NK-92 (cell line): ENCODE measurements around the gene G3BP2.
"Not testable (repeated sequence)": the region's sequence is repeated elsewhere in the genome, so short reads cannot be mapped to it uniquely, and the experiment has no call there.

Experiments used
- DNase-seq: peaks from one replicate; lab custom pipeline; 2025; ENCODE audit not compliant: unreplicated experiment; lab: John Stamatoyannopoulos, UW

Gene G3BP2

DNA sequence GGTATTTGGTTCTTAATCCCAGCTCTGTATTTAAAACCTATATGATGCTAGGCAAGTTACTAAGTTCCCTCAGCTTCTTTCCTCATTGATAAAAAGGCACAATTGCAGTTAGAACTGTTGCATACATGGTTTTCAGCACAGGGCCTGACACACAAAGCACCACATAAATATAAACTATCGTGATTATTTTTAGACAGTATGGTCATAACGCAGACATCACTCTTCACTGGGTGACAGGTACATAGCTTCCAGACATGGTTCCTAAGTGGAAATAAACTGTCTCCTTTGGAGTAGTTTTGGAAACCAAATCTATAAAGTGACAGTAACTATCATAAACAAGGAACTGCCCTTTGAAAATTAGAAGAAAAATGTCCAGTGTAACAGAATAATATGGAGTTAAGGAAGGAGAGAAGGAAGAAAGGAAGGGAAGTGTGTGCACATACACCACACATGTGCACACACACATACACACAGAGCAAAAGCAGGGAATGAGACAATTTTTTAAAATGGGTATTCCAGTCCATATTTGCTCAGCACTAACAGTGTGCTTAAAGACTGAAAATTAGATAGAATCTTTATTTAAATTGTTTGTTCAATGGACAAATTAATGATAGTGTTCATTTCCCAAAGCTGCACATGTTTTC is 12.5 kb upstream of the G3BP2 start:
- no peak for DNase-seq

DNA sequence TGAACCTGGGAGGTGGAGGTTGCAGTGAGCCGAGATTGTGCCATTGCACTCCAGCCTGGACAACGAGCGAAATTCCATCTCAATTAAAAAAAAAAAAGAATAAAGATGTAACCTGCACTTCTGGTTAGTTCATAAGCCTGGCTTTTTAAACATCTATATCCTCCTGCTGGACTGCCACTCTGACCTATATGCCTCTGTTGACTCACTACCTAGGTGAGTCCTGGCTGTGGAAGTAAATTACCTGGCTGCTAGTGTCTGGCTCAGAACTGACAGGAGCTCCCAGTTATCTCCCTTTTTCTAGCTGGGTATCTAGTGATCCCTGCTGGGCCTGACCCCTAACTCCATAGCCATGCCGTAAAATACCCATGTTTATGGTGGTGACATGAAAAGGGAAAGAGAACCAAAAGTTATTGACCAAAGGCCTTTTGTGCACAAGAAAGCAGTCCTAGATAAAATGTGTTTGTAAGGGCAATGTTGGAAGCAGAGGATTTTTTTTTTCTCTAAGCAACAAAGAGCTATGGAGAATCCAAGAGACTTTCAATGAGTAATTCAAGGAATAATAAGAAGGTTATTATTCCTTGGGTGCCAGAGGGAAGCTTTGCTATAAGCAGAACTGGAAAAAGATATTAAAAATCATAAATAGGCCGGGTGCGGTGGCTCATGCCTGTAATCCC is 10.4 kb upstream of the G3BP2 start:
- no peak for DNase-seq

DNA sequence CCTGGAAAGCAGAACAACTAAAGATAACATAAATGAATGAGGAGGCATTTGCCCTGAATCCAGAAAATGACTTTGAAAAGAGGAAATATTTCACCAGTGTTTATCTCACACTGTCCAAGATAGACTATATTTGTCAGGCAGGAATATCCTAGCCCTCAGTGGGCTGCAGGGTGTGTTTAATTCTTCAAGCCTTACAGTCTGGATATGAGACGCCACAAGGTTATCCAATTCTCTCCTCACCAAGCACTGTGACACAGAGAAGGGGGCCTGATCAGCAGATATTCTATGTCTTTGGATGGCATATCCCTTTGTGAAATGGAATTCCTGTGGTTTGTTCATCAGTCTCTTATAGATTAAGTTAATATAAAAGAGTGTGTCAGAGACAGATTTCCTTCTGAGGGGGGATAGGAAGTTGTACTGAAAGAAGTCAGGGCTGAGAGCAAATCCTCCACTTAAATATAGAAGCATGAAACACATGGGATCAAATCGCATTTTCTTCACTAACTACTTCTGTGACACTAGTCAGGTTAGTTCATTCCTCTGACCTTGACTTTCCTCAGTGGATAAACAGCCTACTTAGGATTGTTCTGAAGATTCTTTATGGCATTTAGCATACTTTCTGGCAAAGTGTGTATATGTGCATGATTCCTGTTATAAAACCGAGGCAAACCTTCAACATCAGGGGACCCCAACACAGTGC is 6.8 kb upstream of the G3BP2 start:
- DNase-seq = no peak

DNA sequence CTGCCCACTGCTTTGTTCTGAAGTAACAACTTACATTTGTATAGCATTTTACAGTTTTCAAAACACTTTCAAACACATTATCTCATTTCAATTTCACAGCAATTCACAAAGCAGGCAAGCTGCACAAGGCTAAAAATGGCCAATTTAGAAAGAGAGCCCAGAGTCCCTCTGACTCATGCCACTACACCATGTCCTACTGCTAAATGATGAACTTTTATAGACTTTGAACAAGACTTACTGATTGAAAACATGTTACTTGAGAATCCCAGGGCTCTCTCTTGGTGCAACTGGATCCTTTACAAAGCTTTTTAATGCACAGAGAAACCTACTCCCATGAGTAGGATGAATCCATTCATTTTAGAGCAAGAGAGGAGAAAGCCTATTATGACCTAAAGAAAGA is 5.8 kb upstream of the G3BP2 start:
- no peak for DNase-seq

DNA sequence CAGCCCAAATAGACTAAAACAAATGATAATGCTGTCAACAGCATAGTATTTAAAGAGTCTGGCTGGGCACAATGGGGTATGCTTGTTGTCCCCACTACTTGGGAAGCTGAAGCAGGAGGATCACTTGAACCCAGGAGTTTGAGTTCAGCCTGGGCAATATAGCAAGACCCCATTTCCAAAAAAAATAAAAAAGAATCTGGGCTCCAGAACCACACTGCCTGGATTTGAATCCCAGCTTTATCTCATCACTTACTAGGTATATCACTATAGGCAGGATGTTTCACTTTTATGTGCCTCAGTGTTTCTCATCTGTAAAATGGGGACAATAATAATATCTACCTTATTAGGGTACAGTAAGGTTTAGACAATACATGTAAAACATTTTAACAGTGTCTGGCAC is 5.3 kb upstream of the G3BP2 start:
- DNase-seq = no peak

DNA sequence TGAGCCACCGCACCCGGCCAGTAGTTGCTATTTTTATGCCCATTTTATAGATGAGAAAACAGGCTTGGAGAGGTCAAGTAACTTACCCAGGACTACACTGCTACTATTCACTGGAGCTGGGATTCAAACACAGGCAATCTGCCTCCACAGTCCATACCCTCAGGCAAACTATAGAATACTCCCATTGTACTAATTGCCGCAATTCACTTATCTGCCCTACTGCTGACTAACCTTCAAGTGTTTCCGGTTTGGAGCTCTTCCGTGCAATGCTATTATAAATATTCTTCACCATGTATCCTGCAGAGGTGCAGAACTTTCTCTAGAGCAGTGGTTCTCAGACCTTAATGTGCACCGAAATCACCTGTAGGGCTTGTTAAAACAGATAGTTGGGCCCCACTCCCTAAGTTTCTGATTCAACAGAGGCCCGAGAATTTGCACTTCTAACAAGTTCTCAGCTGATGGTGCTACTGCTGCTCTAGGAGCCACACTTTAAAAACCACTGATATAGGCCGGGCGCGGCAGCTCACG is 1.9 kb upstream of the G3BP2 start:
- no peak for DNase-seq

DNA sequence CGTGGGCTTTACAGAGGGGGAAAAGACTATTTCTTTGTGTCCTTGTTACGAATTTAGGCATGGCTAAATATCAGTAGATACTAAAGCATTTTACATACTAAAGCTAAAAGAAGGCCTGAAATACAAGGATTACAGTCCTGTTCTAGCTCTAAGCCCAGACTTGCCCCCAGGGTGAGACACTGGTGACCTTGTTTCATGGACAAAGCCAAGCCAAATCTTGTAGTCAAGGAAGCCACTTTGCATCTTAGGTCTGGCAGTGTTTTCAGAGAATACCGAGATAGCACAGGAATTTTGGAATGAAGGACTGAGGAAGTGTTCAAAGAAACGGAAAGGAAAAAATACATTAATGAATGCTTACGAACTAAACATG is 733 bp upstream of the G3BP2 start:
- no peak for DNase-seq

DNA sequence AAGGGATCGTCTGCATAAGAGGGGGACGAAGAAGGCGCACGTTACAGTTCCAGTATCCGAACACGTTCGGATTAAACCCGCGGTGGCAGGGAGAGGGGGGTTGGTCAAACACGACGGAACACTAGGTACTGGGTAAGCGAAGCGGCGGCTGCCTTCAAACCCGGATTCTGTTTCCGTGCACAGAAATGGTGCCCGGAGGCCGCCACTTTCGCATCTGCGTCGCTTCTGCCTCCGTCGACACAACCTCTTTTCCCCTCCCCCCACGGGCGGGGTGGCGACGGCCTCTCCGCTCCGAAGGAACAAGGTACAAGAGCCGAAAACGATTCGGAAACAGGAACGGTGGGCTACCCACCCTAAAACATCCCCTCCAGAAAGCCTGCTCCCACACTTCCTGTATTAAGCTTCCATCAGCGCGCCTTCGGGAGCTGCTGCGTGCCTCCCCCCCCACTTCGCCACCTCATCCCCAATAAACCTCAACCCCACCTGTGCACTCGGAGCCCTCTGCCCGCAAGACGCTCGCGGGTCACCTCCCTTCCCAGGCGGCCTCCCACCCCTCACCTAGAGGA is 667 bp downstream of the G3BP2 start:
- no peak for DNase-seq

DNA sequence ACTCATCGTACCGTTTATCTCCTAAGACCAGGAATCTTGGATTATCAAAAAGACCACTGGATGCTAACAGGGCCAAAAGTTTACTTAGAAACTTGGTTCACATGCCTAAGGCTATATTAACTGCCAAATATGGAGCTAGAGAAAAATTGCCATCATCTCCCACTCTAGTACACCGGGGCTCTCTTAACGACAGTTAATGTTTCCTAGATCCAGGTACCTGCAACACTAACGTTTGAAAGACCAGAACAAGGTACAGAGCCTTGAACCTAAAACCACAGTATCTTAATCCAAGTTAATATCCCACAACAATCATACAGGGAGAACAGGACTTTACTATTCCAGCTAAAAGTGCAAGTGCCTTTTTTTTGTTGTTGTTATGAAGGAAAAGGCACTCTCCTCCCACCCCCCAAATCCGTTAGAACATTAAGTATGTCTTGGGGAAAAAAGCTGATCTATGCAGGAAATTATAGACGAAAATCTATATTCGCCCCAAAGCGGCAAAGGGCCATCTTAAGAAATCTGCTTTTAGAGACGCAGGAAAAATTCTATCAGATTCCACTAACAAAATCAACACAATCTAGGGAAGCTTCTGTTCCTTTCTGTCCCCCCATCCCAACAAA is 1.3 kb downstream of the G3BP2 start:
- no peak for DNase-seq

DNA sequence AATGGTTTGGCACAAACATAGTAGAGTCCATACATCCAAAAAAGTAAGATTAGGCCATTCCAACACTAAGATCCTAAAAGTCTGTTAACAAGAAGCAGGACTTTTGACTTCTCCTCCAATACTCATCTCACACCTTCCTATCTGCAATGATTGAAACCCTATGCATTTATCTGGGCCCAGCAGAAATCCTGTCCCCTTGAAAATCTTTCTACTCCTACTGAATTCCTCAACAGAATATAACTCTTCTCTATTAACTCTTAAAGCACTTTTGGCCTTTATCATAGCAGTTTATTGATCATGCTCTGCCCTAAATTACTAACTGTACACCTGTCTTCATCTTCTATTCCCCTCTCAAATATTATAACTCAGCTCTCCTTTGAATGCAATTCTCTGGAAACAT is 4.6 kb downstream of the G3BP2 start:
- no peak for DNase-seq

DNA sequence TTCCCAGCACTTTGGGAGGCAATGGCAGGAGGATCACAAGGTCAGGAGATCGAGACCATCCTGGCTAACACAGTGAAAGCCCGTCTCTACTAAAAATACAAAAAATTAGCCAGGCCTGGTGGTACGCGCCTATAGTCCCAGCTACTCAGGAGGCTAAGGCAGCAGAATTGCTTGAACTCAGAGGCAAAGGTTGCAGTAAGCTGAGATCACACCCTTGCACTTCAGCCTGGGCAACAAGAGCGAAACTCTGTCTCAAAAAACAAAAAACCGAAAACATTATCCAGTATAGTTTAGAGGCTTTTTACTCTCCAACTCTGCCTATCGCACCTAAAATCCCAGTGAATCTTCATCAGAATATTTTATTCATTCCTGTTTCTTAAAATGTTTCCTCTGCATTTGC is 5.6 kb downstream of the G3BP2 start:
- DNase-seq = not testable (repeated sequence)

DNA sequence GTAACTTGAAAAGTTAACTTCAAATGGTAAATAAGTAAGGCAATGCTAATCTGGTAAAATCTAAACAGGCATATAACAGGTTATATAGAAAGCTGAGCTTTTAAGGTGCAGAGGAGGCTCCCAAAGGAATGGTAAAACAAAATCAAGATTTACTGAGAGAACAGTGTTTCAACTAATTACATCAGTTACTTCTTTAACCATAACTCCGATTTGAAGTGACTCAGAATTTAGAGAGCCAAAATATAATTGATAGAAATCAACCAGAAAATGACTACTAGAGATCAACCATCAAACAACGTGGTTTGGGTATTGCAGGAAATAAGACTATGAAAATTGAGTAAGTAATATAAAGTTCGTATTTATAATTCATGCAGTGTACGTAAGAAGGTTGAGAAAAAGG is 6.9 kb downstream of the G3BP2 start:
- no peak for DNase-seq

DNA sequence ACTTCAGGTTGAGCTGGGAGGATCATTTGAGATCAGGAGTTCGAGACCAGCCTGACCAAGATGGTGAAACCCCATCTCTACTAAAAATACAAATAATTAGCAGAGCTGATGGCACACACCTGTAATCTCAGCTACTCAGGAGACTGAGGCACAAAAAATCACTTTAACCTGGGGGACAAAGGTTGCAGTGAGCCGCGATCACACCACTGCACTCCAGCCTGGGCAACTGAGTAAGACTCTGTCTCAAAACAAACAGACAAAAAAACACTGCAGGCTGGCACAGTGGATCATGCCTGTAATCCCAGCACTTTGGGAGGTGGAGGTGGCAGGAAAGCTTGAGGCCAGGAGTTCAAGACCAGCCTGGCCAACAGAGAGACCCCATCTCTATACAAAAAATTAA is 8.6 kb downstream of the G3BP2 start:
- DNase-seq = not testable (repeated sequence)

DNA sequence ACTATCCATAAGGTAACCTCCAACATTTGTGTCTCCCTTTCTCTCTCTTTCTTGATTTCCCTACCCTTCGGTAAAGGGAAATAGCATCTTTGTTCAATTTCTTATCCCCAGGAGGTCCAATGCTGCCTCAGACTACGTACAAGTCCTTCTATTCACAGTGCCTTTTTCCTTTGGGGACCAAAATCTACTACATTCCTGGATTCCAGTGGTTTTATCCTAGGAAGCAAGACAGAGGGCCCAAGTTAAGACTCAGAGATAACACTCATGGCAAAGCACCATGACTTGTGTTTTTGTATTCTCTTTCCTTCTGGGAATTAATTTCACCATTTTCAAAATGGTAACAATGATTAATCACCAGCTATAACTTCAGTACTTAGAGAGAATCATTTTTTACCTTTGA is 10.6 kb downstream of the G3BP2 start:
- DNase-seq = no peak

DNA sequence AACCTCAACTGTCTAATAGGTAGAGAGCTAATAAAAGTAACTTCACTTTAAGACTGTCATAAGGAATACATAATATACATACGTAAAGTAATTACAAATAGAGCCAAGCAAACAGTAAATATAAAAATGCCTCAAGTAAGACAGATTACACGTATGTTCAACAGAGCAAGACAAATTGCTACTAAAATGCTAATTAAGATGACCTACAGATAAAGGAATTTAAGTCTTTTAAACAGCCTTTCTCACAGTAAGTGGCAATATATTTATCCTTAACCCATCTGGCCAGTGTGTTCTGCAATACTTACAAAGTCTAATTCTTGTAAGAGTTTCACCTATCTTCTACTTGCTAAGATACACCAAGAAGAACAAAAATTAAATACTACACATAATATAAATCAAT is 12.7 kb downstream of the G3BP2 start:
- no peak for DNase-seq

DNA sequence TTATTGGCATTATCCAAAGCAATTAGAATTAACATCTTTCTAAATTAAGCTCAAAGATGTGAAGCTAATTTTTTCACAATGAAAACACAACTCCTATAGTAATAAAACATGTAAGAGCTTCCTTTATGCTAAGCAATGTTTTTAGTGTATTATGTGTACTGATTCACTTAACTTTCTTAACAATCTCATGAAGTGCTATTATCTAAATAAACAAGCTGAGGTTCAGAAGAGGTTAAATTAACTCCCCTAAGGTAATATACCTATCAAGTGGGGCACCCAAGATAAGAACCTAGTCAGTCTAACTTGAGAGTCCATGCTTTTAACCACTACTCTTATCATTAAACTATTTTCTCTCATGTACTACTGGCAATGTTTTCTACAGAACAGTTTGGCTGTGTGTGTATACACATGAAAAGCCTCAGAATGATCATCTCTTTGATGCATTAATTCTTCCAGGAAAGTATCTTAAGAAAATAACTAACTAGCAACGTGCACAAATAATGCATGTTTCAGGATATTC is 13.6 kb downstream of the G3BP2 start:
- DNase-seq = no peak

DNA sequence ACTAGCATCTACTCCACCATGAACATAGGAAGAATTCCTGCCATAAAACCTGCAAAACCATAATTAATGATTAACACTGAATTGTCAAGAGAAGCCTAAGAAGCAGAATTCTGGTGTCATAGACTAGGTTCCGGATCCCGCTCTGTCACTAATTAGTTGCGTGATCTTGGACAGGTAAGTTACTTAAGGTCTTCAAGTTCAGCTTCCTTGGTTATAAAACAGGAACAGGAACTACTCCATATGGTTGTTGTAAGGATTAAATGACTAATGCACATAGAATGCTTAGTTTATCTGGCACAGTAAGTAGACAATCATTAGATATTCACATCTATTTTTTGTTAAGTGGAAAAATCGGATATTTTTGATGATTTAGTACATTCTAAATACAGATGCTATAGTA is 14.3 kb downstream of the G3BP2 start:
- no peak for DNase-seq

DNA sequence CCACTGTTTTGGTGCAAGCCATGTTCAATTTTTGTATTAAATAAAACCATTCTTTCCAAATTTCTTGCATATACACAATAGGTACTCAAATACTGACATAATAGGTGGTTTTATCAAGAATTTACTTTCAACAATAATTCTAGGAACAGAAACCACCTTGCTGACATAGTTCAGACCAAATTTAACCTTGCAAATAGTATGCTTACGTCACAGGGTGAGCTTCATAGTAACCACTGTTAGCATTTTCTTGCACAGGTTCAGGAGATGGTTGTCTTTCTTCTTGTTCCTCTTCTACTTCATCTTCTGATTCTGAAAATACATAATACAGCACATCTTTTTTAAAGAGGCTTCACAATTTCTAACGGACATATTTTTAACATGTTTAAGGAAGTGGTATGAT is 17.6 kb downstream of the G3BP2 start:
- no peak for DNase-seq

DNA sequence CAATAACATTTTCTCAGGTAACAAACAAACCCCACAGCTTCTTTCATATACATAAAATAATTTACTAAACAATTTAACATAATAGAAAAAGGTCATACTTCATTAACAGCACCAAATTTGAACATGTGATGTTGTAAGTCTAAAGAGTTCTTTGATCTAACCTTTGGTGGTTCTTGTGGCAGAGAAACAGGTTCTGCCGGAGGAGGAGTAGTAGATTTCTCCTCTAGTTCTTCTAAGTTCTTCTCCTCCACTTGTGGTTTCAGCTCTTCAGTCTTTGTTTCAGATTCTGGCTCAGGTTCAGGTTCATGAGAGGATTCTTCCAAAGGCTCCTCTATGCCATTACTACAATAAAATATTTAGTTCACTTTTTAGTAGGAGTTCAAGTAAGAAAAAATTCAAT is 18.3 kb downstream of the G3BP2 start:
- no peak for DNase-seq

DNA sequence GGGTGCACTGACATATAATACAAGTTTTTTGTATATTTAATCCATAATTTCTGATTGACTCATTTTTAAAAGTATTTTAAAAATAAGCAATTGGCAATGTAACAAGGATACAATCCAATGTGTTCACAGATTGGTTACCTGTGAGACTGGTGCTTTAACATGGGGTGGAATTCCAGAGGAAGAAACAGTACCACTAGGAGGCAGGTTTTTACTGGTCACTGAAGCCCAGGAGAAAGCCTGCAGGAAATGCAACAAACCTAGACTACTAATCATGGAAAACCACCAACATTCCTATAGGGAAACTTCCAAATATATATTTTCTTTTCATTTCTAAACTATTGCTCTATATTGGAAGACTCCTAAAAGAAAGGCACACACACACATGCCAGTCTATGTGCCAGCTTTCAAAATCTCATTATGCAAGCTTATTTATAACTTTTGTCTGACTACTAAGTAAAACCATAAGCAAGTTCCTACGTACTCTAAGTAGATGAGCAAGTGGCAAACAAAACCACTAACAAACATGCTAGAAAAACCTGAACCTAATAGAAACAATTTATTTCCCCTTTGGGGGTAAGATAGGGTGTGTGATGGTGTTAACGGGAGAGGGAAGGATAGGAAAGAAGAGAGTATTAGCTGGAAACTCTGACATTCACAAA is 19.2 kb downstream of the G3BP2 start:
- no peak for DNase-seq

DNA sequence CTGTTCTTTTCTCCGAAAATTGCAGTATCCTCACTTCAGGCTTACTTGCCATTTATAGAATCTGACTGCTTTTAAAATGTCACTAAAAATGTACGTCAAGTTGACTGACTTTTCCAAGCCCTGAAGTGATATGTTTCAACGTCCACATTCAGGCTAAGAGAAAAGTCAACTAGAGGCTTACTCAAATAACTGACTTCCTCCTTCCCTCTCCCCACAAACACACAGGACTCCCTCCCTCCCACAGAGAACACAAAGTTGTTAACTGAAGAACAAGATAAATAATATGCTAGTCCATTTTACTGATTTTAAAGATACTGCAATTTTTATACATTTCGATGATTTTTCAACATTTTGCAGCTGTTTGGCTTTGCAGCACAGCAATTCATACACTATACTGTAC is 29.1 kb downstream of the G3BP2 start:
- no peak for DNase-seq
